GM21360 (cell line): ENCODE measurements around the gene KRCC1.
"Not testable (repeated sequence)": the region's sequence is repeated elsewhere in the genome, so short reads cannot be mapped to it uniquely, and the experiment has no call there.

Source experiments
- ATAC-seq: cut with Tn5 transposase; IDR thresholded peaks from one replicate; pipeline ENCODE4 v1.9.1; 2021; ENCODE audit warnings: mild to moderate bottlenecking, moderate library complexity; ENCODE audit not compliant: unreplicated experiment

KRCC1 gene

DNA sequence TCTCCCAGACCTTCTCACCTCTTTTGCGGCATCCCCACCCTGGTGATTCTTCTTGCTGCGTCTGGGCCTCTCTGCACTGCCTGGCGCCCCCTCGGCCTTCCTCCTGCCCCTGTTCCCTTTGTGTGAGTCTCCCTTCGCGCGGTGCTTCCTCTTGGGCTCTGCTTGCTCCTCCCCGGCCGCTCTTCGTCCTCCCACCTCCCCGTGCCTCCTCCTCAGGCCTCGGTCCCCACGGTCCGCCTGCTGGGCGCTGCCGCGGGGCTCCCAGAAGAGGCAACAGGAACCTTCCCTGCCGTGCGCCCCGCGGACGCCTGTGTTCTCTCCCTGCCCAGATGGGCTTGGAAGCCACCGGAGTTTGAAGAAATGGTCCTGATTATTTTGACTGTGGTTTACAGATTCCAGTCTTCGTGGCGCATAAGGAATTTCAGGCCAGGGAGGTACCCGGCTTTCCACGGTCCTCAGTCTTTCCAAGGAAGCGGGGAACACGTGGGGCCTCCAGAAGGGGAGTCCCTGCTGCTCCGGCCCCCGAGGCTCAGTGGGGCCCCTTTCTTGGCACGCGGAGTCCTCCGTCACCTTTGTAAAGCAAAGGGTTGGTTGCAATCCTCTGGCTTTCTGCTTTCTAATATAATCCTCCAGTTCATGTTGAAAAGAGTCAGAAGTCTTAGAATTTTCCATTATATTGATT, 52.4 kb downstream of the KRCC1 start:
- ATAC-seq = no peak

DNA sequence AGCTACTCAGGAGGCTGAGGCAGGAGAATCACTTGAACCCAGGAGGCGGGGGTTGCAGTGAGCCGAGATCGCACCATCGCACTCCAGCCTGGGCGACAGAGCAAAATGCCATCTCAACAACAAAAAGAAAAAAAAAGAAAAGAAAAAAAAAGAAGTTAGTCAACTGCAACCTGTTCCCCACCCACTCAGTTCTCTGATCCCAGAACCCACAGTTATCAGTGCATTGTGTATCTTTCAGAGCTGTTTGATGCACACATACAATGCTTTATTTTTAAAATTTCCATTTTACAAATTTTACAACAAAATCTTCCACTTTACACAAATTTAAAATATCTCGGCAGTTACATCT, 53.2 kb downstream of the KRCC1 start:
- ATAC-seq = no peak

DNA sequence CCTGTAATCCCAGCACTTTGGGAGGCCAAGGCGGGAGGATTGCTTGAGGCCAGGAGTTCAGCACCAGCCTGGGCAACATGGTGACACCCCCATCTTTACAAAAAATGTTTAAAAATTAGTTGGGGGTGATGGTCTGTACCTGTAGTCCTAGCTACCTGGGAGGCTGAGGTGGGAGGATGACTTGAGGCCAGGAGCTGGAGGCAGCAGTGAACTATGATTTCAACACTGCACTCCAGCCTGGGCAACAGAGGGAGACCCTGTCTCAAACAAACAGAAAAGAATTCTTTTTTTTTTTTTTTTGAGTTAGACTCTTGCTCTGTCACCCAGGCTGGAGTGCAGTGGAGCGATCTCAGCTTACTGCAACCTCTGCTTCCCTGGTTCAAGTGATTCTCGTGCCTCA, 55.1 kb downstream of the KRCC1 start:
- ATAC-seq = not testable (repeated sequence)

DNA sequence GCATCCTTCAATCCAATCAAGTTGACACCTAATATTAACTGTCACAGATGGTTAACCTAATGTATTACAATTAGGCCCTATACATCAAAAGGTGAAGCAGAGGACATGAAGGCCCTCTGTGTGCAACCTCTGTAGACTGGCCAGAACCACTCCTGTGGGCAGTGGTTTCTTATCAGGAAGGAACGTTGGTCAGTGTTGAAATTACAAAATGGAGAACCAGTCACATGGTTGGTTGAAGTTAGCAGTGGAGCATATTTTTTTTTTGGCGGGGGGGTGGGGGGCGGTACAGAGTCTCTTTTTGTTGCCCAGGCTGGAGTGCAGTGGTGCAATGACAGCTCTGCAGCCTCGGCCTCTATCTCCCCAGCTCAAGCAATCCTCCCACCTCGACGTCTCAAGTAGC, 59.0 kb downstream of the KRCC1 start:
- ATAC-seq = no peak

DNA sequence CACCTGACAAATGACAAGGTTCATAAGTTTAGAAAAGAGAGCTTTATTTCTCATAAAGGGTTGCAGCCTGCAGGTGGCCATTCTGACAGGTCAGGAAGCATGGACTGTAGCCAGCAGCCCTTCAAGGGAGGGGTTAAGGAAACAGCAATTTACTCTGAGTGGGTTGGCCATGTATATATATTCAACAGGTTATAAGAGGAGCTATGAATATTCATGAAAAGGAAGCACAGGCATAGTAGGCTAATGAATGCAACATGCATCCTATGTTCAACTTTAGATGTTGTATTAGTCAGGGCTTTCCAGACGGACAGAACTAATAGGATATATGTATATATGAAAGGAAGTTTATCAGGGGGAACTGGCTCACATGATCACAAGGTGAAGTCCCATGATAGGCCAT, 59.8 kb downstream of the KRCC1 start:
- no peak for ATAC-seq

DNA sequence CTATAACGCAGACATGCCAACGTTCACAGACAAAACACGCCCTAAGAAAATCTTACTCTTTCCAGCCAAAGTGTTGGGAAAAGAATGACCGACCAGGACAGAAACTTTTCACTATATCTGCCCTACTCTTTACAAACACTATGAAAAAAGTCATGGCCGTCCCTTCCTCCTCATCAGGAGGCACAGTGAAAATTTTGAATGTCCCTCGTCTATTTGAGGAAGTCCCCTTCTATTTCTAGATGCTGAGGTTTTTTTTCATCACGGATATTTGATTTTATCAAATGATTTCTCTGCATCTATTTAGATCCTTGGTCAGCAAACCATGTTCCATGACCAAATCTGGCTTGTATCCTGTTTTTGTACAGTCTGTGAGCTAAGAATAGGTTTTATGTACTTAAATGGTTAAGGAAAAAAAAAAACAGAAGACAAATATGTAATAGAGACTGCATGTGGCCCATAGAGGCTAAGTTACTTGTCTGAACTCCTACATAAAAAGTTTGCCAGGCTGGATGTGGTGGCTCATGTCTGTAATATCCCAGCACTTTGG, 61.2 kb downstream of the KRCC1 start:
- not testable (repeated sequence) for ATAC-seq

DNA sequence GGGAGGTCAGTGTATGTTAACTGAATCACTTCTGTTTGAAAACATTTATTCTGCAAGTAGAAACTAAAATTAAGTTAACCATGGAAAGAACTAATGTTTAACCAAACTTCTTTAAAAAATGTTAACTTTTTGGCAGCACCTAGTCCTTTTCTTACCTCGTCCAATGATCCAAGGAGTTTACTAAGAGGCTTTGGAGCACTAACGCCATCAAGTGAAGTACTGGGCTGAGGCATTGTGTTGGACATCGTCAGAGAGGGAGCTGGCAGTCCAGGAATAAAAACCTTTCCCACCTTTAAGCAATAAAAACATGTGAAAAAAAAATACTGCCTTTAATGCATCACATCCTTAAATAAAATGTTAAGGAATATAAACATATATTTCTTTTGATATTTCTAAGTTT, 63.0 kb downstream of the KRCC1 start:
- not testable (repeated sequence) for ATAC-seq

DNA sequence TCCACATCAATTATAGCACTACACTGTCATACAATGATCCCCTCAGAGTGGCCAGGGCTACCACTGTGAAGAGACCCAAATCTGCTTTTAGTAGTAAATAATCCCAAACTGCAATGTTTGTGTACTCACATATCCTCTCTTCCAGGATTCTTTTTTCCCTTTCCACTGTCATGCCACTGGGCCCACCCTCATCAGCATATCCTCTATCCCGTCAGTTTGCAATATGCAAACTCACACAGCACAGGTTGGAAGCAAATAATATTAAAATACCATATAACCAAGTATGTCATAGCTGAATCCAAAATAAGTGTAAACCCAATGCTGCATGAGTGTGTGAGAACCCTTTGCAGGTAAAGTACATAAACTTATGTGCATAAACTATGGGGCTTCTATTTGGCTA, 68.1 kb downstream of the KRCC1 start:
- ATAC-seq = not testable (repeated sequence)

DNA sequence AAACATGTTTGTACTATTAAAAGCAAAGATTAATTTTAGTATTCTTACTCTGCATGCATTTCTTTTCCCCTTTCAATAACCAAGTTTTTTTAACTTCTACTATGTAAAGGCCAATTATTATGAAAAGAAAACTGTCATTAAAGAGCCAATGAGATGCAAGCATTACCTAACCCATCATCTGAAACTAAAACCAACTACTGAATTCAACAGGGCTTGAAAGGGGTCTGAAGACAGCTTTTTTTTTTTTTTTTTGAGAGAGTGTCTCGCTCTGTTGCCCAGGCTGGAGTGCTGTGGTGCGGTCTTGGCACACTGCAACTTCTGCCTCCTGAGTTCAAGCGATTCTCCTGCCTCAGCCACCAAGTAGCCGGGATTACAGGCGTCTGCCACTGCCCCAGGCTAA, 69.7 kb downstream of the KRCC1 start:
- ATAC-seq = not testable (repeated sequence)

DNA sequence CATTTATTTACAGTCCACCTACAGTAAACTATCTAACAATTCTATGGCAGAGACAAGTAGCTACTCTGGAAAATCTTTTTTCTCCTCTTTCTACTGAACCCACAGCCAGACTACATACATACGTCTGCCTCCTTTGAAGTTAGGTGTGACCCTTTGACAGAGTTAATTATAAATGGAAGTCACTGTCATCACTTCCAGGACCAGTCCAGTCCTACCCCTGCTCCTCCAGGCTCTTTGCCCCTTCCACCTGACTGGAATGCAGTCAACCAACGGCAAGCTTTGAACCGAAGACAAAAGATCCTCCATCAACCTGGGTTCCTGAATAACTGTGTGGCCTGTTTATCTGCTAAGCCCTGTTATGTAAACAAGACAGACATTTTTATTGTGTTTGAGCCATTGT, 74.4 kb downstream of the KRCC1 start:
- not testable (repeated sequence) for ATAC-seq
